T-helper 9 cell (primary cell): ENCODE results near the gene ATG10.
"Not testable (repeated sequence)": the region's sequence is repeated elsewhere in the genome, so short reads cannot be mapped to it uniquely, and the experiment has no call there.

Source experiments
- DNase-seq: peaks from one replicate; pipeline ENCODE4 v3.0.0-alpha.2; 2020

ATG10 gene

GRCh38 chr5:81983148-81983547 is 11.3 kb downstream of the ATG10 start:
- not testable (repeated sequence) for DNase-seq

GRCh38 chr5:81983563-81983962 is 11.7 kb downstream of the ATG10 start:
- not testable (repeated sequence) for DNase-seq

- no peak for DNase-seq
Measured at GRCh38 chr5:81986126-81986525, 14.3 kb downstream of the ATG10 start.

- DNase-seq, result no peak
Measured at GRCh38 chr5:81989204-81989603, 17.4 kb downstream of the ATG10 start.

GRCh38 chr5:81994679-81995078 is 22.9 kb downstream of the ATG10 start:
- no peak for DNase-seq

GRCh38 chr5:81995407-81995806 is 23.6 kb downstream of the ATG10 start:
- DNase-seq, result no peak

GRCh38 chr5:82004511-82004910 is 32.7 kb downstream of the ATG10 start:
- no peak for DNase-seq

GRCh38 chr5:82009869-82010268 is 38.0 kb downstream of the ATG10 start:
- DNase-seq, result not testable (repeated sequence)

- no peak for DNase-seq
Measured at GRCh38 chr5:82010696-82011095, 38.9 kb downstream of the ATG10 start.

- no peak for DNase-seq
Measured at GRCh38 chr5:82011761-82012160, 39.9 kb downstream of the ATG10 start.

GRCh38 chr5:82014644-82015043 is 42.8 kb downstream of the ATG10 start:
- DNase-seq, result not testable (repeated sequence)

- no peak for DNase-seq
Measured at GRCh38 chr5:82018462-82018861, 46.6 kb downstream of the ATG10 start.

- DNase-seq, result no peak
Measured at GRCh38 chr5:82019342-82020138, 47.7 kb downstream of the ATG10 start.

GRCh38 chr5:82022499-82022898 is 50.7 kb downstream of the ATG10 start:
- no peak for DNase-seq

GRCh38 chr5:82023644-82024043 is 51.8 kb downstream of the ATG10 start:
- DNase-seq, result no peak

GRCh38 chr5:82031220-82032119 is 59.6 kb downstream of the ATG10 start:
- DNase-seq, result no peak

GRCh38 chr5:82042894-82043293 is 71.1 kb downstream of the ATG10 start:
- not testable (repeated sequence) for DNase-seq

- no peak for DNase-seq
Measured at GRCh38 chr5:82044010-82044409, 72.2 kb downstream of the ATG10 start.

GRCh38 chr5:82045554-82046275 is 73.9 kb downstream of the ATG10 start:
- DNase-seq, result no peak

GRCh38 chr5:82046276-82046647 is 74.4 kb downstream of the ATG10 start:
- DNase-seq, result no peak

- DNase-seq, result no peak
Measured at GRCh38 chr5:82050955-82051354, 79.1 kb downstream of the ATG10 start.

GRCh38 chr5:82054004-82054710 is 82.3 kb downstream of the ATG10 start:
- no peak for DNase-seq

- DNase-seq, result no peak
Measured at GRCh38 chr5:82057051-82057450, 85.2 kb downstream of the ATG10 start.
